ENCODE data around the gene GAA. TPM values are rescaled to one million over a fixed set of nuclear protein-coding genes. Genes with fewer than 3 reads are reported as not detected.

Gene GAA
- total RNA-seq, 1 donor from 2014 or later, result 60.7 TPM

DNA sequence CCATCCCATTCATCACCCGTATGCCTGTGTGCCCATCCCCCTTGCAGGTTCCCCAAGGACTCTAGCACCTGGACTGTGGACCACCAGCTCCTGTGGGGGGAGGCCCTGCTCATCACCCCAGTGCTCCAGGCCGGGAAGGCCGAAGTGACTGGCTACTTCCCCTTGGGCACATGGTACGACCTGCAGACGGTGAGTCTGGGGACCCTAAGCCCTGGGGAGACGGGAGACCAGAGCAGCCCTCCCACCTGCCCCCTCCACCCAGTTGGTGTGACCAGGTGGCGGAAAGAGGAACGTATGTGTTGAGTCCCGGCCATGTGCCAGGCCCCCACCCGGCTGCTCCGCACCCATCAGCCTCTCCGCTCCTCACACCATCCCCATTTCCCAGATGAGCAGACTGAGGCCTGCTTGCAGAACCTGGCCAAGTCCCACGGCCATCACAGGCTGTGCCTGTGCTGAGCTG is 15.6 kb downstream of the GAA start:
- DNase-seq (ENCODE audit: low spot score), result no peak

DNA sequence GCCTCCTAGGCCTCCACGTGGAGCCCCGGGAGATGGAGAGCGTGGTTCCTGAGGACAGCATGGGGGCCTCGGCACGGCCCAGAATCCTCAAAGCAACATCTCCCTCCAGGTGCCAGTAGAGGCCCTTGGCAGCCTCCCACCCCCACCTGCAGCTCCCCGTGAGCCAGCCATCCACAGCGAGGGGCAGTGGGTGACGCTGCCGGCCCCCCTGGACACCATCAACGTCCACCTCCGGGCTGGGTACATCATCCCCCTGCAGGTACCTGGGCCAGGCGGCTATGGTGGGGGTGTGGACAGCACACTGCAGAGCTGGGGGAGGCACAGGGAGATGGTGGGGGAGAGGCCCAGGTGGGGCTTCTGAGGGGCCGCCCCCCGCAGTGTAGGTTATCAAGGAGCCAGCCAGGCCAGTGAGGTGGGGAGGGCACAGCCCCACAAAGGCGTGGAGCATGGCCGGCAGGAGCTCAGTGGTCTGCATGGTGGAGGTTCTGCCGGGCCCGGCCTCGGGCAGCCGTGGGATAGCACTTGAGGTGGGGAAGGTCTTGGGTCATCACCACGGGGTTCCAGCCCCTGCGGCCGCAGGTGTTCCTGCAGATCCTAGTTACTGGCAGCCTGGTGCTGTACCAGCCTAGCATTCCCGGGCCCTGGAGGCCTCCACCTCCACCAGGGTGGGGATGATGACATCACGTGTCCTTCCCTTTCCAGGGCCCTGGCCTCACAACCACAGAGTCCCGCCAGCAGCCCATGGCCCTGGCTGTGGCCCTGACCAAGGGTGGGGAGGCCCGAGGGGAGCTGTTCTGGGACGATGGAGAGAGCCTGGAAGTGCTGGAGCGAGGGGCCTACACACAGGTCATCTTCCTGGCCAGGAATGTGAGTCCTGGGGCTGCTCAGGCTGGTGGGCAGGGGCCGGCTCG is 16.4 kb downstream of the GAA start:
- no peak for DNase-seq (ENCODE audit: low spot score)

DNA sequence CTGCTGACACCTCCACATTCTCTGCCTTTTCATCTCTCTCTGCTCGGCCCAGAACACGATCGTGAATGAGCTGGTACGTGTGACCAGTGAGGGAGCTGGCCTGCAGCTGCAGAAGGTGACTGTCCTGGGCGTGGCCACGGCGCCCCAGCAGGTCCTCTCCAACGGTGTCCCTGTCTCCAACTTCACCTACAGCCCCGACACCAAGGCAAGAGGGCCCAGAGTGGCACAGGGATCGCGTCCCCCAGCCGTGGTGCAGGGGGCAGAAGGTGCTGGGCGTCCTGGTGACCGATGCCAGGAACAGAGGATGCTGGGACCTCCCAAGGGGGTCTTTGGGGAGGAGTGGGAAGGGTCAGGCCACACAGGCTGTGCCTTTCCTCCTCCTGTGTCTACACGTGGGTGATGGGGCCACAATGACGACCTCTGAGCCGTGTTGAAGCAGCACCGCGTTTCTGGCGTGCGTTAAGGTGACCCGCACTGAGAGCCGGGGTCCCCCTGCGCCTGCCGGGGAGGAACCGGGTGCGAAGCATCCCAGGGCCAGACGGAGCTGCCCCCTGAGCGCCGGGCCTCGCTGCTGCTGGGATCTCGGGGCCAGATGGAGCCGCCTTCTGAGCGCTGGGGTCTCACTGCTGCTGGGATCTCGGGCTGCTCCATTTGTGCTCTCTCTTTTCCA is 17.4 kb downstream of the GAA start:
- no peak for DNase-seq (ENCODE audit: low spot score)

DNA sequence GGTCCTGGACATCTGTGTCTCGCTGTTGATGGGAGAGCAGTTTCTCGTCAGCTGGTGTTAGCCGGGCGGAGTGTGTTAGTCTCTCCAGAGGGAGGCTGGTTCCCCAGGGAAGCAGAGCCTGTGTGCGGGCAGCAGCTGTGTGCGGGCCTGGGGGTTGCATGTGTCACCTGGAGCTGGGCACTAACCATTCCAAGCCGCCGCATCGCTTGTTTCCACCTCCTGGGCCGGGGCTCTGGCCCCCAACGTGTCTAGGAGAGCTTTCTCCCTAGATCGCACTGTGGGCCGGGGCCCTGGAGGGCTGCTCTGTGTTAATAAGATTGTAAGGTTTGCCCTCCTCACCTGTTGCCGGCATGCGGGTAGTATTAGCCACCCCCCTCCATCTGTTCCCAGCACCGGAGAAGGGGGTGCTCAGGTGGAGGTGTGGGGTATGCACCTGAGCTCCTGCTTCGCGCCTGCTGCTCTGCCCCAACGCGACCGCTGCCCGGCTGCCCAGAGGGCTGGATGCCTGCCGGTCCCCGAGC is 17.9 kb downstream of the GAA start:
- no peak for DNase-seq (ENCODE audit: low spot score)

DNA sequence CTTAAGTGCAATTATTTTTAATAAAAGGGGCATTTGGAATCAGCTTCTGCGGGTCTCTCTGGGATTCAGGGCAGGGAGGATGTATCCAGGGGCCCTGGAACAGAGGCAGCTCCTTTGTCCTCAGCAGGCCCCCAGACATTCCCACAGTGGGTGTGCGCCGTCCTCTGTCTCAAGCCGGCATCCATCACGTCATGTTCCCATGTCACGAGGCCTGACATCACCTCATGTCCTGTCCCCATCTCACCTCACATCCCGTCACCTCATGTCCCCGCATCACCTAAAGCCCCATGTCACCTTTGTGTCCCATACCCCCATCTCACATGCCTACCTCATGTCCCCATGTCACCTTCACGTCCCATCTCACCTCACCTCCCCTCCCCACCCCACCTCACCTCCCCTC is 18.5 kb downstream of the GAA start:
- DNase-seq (ENCODE audit: low spot score), result no peak

DNA sequence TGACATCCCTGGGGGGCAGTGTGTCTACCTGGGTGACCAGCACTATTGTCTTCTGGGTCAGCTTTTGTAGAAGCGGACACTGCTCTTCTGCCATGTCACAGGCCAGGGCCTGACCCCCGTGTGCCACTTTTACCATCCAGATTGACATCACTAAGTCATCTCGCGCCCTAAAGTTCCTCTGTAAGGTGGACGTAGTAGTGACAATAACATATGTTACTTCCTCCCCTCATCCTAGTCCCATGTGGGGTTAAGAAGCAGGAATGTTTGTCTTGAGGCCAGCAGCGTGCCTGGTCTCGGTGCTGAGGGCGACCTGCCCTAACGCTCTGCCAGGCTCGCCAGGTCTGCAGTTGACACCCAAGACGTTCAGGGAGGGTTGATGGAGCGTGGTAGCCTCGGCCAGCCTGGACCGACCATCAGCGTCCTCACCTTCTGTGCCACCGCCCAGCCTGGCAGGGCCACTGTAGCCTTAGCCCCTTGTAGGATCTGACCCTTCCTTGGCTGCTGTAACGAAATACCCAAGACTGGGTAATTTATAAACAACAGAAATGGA is 20.7 kb downstream of the GAA start:
- no peak for DNase-seq (ENCODE audit: low spot score)

DNA sequence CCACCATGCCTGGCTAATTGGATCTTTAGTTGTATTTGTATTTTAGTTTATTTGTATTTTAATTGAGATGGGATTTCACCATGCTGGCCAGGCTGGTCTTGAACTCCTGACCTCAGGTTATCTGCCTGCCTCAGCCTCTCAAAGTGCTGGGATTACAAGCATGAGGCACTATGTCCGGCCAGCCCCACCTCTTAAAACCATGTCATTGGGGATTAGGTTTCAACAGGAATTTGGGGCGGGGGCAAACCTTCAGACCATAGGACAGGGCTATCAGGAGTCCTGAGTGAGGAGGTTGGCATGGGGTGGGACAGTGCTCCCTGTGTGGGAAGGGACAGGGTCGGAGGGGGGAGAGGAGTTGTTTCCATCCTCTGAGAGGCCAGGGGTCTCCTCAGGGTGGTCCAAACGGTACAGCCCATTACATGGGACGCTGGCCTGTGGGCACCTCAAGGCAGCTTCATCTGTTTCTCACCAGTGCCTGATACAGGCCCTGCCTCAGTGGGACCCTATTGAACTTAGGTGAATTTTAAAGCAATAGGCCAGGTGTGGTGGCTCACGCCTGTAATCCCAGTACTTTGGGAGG is 21.6 kb downstream of the GAA start:
- DNase-seq (ENCODE audit: low spot score), result no peak

DNA sequence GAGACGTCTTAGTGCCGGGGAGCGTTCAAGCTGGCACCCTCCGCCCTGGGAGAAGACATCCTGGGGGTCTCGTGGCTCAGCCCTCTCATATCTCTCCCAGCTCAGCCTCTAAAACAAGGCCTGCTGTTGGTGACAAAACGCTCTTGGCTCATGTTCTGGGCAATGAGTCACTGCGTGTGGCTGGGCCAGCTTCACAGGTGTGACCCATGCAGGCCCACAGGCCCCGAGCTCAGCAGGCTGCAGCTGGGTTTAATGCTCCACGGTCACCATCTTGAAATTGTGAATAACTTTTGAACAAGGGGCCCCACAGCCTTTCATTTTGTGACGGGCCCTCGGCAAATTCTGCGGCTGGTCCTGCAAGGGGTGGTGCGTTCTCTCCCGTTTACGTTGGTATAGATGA is 22.4 kb downstream of the GAA start:
- DNase-seq (ENCODE audit: low spot score), result no peak

DNA sequence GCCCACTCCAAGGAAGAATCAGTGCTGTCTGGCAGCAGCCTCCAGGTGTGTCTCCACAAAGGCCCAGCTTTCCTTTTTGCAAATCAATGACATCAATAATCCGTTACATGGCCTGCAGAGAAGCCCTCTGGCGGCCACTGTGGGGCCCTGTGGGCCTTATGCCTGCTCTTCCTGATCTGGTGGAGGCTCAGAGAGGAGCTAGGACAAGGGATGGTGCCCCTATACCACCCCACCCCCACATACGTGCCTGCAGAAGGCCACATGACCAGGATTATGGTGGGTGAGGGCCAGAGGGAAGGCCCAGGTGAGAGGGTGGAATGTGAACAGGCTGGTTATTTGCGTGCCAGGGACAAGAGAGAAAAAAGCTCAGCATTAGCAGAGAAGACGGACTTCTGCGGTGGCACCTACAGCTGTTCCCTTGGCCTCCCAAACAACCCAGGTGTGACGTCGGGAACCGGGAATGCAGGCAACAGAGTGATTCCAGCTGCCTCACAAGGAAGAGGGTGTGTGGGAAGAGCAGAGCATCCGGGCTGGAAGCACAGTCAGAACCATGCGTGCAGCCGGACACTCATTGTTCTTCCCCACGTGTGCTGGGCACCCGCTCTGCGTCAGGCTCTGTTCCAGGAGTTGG is 23.1 kb downstream of the GAA start:
- DNase-seq (ENCODE audit: low spot score), result peak; percentile 46

DNA sequence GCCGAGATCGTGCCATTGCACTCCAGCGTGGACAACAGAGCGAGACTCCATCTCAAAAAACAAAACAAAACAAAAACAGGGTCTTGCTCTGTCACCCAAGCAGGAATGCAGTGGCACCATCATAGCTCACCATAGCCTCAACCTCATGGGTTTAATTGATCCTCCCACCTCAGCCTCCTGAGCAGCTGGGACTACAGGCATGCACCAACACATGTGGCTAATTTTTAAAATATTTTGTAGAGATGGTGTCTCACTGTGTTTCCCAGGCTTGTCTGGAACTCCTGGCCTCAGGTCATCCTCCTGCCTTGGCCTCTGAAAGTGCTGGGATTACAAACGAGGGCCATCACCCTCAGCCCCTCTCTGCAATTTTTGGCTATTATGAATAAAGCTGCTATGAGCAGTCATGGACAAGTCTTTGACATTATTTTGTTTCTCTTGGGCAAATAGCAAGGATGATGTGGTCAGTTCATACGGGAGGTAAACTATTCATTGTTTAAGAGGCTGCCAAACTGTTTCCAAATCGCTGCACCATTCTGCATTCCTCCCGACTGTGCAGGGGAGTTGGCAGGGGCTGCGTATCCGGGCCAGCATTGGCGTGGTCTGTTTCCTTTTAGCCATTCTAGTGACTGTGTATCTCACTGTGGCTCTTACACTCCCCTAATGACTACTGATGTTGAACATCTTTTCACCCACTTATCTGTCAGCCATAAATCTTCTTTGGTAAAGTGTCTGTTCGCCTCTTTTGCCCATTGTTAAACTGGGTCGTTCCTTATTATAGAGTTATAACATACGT is 24.5 kb downstream of the GAA start:
- DNase-seq (ENCODE audit: low spot score), result no peak

DNA sequence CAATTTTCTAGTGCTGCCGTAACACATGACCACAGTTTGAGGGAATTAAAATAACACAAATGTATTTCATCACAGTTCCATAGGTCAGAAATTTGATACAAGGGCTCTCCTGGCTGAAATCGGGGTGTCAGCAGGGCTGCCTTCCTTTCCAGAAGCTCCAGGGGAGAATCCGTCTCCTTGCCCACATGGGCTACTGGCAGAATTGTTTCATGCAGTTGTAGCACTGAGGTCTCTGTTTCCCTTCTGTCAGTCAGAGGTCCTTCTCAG is 25.0 kb downstream of the GAA start:
- no peak for DNase-seq (ENCODE audit: low spot score)

DNA sequence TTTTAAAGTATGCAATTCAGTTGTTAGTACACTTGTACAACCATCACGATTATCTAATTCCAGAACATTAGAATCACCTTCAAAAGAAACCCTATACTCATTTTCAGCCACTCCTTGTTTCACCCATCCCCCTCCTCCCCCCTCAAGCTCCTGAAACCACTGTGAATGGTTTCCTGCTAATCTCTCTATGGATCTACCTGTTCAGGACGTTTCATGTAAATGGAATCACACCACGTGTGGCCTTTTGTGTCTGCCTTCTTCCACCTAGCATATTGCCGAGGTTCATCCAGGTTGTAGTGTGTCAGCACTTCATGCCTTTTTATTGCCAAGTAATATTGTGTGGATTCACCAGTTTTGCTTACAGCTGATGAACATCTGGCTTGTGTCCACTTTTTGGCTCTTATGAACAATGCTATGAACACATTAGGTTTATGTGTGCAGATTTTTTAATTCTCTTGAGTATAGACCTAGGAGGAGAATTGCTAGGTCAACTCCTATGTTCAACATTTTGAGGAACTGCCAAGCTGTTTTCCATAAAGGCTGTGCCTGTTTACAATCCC is 27.7 kb downstream of the GAA start:
- no peak for DNase-seq (ENCODE audit: low spot score)

DNA sequence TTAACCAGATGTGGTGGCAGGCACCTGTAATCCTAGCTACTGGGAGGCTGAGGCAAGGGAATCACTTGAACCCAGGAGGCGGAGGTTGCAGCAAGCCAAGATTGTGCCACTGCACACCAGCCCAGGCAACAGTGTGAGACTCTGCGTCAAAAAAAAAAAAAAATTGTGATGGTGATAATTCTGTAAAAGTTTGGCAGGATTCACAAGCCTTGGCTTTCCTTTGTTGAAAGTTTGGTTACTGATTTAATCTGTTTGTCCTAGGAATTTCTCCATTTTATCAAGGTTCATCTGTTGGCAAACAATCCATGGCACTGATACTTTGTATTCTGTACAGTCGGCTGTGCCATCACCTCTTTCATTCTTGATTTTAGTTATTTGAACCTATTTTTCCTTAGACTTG is 29.6 kb downstream of the GAA start:
- DNase-seq (ENCODE audit: low spot score), result no peak

DNA sequence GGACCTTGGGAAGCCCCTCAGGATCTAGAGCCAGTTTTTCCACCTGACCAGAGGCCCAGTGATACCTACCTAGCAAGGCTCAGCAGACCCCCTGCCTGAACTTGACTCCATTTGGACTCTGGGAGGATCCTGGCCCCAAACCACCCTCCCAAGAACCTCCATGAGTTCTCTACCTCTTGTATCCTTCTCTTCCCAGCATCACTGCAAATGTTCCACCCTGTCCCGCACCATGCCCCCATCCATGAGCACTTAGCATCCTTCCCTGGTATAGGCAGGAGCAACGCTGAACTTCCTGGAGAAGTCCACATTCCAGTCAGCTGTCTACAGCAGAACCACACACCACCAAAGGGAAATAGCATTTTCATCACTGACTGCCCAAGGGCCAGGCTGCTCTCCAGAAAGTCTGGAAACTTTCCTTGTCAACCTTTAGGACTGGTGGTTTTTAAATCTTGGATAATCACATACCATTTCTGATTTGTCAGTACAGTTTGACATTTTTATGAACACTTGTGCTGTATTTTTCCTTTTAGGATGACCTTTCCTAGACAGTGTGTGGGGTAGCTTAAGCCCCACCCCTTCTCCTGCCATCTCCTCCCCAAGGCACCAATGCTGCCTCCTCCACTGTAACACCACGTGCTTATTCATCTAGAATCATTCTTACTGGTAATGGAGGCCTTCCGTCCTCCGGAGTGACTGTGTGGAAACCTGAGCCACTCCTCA is 31.7 kb downstream of the GAA start:
- DNase-seq (ENCODE audit: low spot score), result no peak

DNA sequence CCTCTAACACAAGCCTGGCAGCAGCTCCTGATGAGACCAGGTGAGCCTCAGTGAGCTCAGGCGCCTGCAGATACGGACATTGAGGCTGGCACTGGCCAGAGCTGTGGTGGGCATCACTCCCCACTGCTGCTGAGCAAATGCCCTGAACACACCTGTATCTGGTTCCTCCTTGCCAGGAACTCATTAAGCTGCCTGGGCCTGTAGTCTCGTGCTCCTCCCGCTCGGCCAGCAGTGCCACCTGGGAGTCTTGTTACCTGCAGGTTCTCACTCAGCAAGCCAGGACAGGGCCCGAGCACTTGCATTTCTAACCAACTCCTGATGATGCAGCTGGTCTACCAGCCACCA is 32.2 kb downstream of the GAA start:
- no peak for DNase-seq (ENCODE audit: low spot score)

DNA sequence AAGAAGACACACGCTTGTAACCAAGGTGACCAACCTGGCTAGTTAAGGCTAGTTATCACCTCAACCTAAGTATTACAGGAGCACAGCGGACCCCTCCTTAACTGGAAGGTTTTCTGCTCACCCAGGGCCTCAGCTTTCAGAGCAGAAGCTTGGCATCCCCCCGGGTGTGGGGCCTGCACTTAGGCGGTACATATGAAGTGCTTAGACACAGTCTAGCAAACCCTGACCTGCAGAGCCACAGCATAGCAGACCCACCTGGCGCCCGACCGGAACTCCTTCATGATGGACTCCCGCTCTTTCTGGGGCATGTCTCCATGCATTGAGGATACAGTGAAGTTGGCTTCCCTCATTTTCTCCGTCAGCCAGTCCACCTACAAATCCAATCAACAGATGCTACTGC is 35.8 kb downstream of the GAA start:
- no peak for DNase-seq (ENCODE audit: low spot score)

DNA sequence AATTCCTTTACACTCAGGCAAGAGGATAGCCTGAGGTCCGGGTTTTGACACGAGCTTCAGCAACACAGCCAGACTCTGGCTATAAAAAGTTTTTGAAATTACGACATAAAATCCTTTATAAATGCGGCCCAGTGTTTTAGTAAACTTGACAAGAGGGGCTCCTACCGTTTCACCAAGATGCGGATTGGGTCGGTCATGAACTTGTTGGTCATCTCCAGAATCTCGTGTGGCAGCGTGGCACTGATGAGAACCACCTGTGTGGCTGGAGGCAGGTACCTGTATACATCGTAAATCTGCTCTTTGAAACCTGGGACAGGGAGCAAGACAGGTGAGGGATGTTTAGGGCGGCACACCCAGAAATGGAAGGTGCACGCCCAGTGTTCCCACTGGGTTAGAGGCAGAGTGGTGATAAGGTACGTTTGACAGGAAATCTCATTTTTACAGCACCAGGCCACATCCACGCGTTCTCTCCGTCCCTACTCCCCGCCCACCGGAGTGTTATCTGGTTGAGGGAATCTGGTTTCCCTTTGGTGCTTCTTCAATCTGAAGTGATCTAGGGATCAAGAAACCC is 37.6 kb downstream of the GAA start:
- no peak for DNase-seq (ENCODE audit: low spot score)

DNA sequence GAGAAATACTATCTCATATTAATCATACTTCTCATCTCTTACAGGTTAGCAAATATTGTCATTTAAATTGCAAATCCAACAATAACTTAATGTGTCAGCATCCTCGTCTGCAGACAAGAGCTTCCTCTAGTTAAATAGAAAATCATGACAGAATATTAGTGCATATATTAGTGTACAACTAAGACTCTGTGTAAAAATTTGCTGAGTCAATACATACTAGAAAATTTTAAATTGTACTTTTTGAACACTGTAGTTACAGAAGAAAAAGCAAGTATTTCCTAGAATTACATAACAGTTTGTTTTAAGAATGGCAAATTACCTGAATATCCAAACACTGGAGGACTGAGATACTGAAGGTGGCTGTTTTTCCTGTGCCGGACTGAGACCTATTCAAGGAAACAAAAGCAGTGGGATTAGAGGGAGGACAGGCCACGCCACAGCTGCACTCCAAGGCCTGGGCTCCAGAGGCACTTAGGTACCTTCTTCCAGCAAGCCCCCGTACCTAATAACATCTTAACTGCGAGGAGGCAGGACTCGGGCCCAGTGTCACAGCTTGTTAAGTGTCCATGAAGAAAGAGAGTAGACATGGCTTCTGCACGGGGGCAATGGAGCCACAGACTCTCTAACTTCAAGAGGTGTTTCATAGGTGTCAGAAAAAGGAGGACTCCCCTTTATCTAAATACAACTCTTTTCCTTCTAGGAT is 40.2 kb downstream of the GAA start:
- no peak for DNase-seq (ENCODE audit: low spot score)

DNA sequence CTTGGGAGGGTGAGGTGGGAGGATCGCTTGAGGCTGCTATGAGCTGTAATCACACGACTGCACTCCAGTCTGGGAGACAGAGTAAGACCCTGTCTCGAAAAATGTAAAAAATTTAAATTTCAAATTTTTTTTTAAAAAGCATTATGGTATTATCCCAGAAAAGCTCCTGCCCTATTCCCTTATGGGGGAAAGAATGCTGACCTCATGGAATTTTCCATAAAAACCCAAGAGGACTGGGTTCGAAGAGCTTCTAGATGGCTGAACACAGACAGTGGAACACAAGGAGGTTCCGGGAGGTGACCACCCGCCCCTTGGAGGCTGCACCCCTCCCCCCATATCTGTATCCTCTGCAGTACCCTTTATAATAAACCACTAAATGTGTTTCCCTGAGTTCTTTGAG is 41.5 kb downstream of the GAA start:
- no peak for DNase-seq (ENCODE audit: low spot score)
